Liver (tissue), 9 donors: ENCODE results near the gene TIAM1. TPM values are rescaled to one million over a fixed set of nuclear protein-coding genes. Genes with fewer than 3 reads are reported as not detected.

Experiments used
- DNase-seq: peaks from one replicate; pipeline ENCODE4 v3.0.0-alpha.2; 2017; ENCODE audit warnings: low spot score
- H3K27ac ChIP-seq, 2 donors: one replicate each; pipeline ENCODE4 v1.7.0; 2013; ENCODE audit warnings: inconsistent platforms in 2 of 2, low read length in 2 of 2, control low read depth in 1 of 2, low read depth in 1 of 2, mild to moderate bottlenecking in 1 of 2
- H3K27me3 ChIP-seq, 4 donors: one replicate each; pipeline versions ENCODE4 v1.6.1 to v1.7.0; 2013; ENCODE audit warnings: low read length in 3 of 4, inconsistent platforms in 1 of 4, mild to moderate bottlenecking in 1 of 4, moderate library complexity in 1 of 4; ENCODE audit not compliant: control insufficient read depth in 4 of 4, insufficient read depth in 4 of 4
- H3K36me3 ChIP-seq, 4 donors: one replicate each; pipeline versions ENCODE4 v1.6.1 to v1.7.0; 2013; ENCODE audit warnings: low read length in 3 of 4, mild to moderate bottlenecking in 3 of 4, low read depth in 1 of 4, moderate library complexity in 1 of 4; ENCODE audit not compliant: control insufficient read depth in 4 of 4, insufficient read depth in 3 of 4
- H3K4me1 ChIP-seq, 4 donors: one replicate each; pipeline versions ENCODE4 v1.6.1 to v1.7.0; 2013; ENCODE audit warnings: low read length in 3 of 4, mild to moderate bottlenecking in 3 of 4, moderate library complexity in 1 of 4; ENCODE audit not compliant: control insufficient read depth in 4 of 4, insufficient read depth in 4 of 4
- H3K4me3 ChIP-seq, 3 donors: one replicate each; pipeline versions ENCODE4 v1.6.1 to v1.7.0; 2013; ENCODE audit warnings: low read length in 3 of 3, control low read depth in 1 of 3, low read depth in 1 of 3, mild to moderate bottlenecking in 1 of 3
- H3K9ac ChIP-seq, 2 donors: one replicate each; pipeline ENCODE4 v1.7.0; 2013; ENCODE audit warnings: low read length in 2 of 2, mild to moderate bottlenecking in 2 of 2, moderate library complexity in 2 of 2, control low read depth in 1 of 2, low read depth in 1 of 2
- H3K9me3 ChIP-seq, 4 donors: one replicate each; pipeline versions ENCODE4 v1.6.1 to v1.7.0; 2013; ENCODE audit warnings: low read length in 3 of 4; ENCODE audit not compliant: control insufficient read depth in 4 of 4
- EGR1 ChIP-seq, 2 donors: IDR thresholded peaks; 2 replicates each; pipeline ENCODE4 v1.6.1; 2016 to 2018; ENCODE audit warnings: antibody characterized with exemption in 2 of 2, low read depth in 2 of 2
- FOXA1 ChIP-seq: IDR thresholded peaks from 2 replicates; pipeline ENCODE4 v1.6.1; 2016; ENCODE audit warnings: antibody characterized with exemption
- FOXA2 ChIP-seq: IDR thresholded peaks from 2 replicates; pipeline ENCODE4 v1.6.1; 2016; ENCODE audit warnings: antibody characterized with exemption
- GABPA ChIP-seq, 2 donors: IDR thresholded peaks in 1 of 2; conservative IDR thresholded peaks in 1 of 2; 2 replicates each; pipeline ENCODE4 v1.6.1; 2016; ENCODE audit warnings: antibody characterized with exemption in 2 of 2, mild to moderate bottlenecking in 1 of 2, moderate library complexity in 1 of 2
- HNF4A ChIP-seq, 2 donors: conservative IDR thresholded peaks; 2 replicates each; pipeline ENCODE4 v1.6.1; 2016; ENCODE audit warnings: antibody characterized with exemption in 2 of 2, mild to moderate bottlenecking in 2 of 2
- HNF4G ChIP-seq: IDR thresholded peaks from 2 replicates; pipeline ENCODE4 v1.6.1; 2016; ENCODE audit warnings: antibody characterized with exemption
- JUND ChIP-seq, 2 donors: IDR thresholded peaks; 2 replicates each; pipeline ENCODE4 v1.6.1; 2016; ENCODE audit warnings: antibody characterized with exemption in 2 of 2
- NR2F2 ChIP-seq: IDR thresholded peaks from 2 replicates; pipeline ENCODE4 v1.6.1; 2016; ENCODE audit warnings: antibody characterized with exemption
- RAD21 ChIP-seq, 2 donors: IDR thresholded peaks; 2 replicates each; pipeline ENCODE4 v1.6.1; 2016; ENCODE audit warnings: antibody characterized with exemption in 2 of 2, mild to moderate bottlenecking in 2 of 2
- RXRA ChIP-seq, 2 donors: IDR thresholded peaks; 2 replicates each; pipeline ENCODE4 v1.6.1; 2017 to 2018; ENCODE audit warnings: antibody characterized with exemption in 2 of 2, mild to moderate bottlenecking in 1 of 2
- SP1 ChIP-seq: IDR thresholded peaks from 2 replicates; pipeline ENCODE4 v1.6.1; 2018; ENCODE audit warnings: antibody characterized with exemption, mild to moderate bottlenecking
- TAF1 ChIP-seq: conservative IDR thresholded peaks from 2 replicates; pipeline ENCODE4 v1.6.1; 2016; ENCODE audit warnings: antibody characterized with exemption, mild to moderate bottlenecking
- YY1 ChIP-seq: IDR thresholded peaks from 2 replicates; pipeline ENCODE4 v1.6.1; 2016; ENCODE audit warnings: antibody characterized with exemption, mild to moderate bottlenecking
- WGBS: extraction: QIAGEN DNeasy Blood & Tissue Kit; methylation state at CpG from one replicate; pipeline ENCODE4 v1.1.7; 2013; 5-methylcytosine and 5-hydroxymethylcytosine counted together
- polyA plus RNA-seq, 2 donors: library from polyadenylated mRNA; stranded (reverse) in 1 of 2; unstranded in 1 of 2; fragments of 200-250 nt in 1 of 2; fragments of >200 nt in 1 of 2; fragmentation: Nextera tagmentation in 1 of 2; extraction: Ambion mirVana in 1 of 2; gene quantifications; one replicate each; pipeline versions ENCODE4 v1.2.1 to v1.2.3, GENCODE V29; 2013 to 2015
- total RNA-seq, 2 donors: library from RNA; depleted of rRNA; stranded (reverse); fragments of >200 nt; gene quantifications; one replicate each; pipeline ENCODE4 v1.2.3, GENCODE V29; 2014
- TF ChIP-seq, protein P1 (sequence below): IDR thresholded peaks from 2 replicates; pipeline ENCODE4 v1.6.1; 2016; ENCODE audit warnings: antibody characterized with exemption
- TF ChIP-seq, protein P2 (sequence below): IDR thresholded peaks from 2 replicates; pipeline ENCODE4 v1.6.1; 2016; ENCODE audit warnings: antibody characterized with exemption
- TF ChIP-seq, protein P3 (sequence below): IDR thresholded peaks from 2 replicates; pipeline ENCODE4 v1.6.1; 2016; ENCODE audit warnings: antibody characterized with exemption
- TF ChIP-seq, protein P4 (sequence below): fragments of 150-350 bp; IDR thresholded peaks from 2 replicates; pipeline ENCODE4 v1.5.1; 2017; ENCODE audit warnings: improper control_type of control experiment, low read depth, low read length; ENCODE audit not compliant: missing input control
- TF ChIP-seq, protein P5 (sequence below): IDR thresholded peaks from 2 replicates; pipeline ENCODE4 v1.6.1; 2016; ENCODE audit warnings: antibody characterized with exemption, mild to moderate bottlenecking
- donor health status: healthy.
- donor health status: healthy.
- donor health status: healthy.
- donor health status: healthy.
- donor health status: healthy.

Gene TIAM1
- total and polyA plus RNA-seq, 4 donors = 3.0 to 7.4 (median 4.8) TPM

DNA sequence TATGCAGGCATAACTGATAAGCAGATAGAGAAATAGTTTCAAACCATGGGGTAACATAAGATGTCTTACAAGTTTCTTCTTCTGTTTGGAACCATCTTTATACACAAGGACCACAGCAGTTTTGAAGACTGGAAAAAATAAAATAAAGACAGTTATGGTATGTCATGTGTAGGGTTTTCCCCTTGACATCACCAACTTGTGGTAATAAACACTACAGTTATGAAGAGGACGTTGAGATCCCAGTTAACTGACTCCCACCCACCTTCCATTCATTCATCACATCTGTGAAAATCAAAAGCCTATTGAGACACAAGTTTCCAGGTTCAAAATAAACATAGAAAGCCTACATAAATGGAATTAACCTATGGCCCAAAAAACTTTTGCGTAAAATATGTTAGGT is 213.2 kb downstream of the TIAM1 start:
- DNase-seq = no peak
- Histone ChIP-seq H3K27ac (no peak overlapping the region), H3K9ac (no peak overlapping the region), H3K4me3 (no peak overlapping the region), H3K9me3 (no peaks in the 10 kb centered on the region), H3K27me3 (no peaks in the 10 kb centered on the region), H3K36me3 (peaks cover 0 to 12% (median 5%) of the 10 kb centered on the region in 4 donors), H3K4me1 (peaks cover 0 to 3% (median 0%) of the 10 kb centered on the region in 4 donors)
- TF ChIP-seq TAF1 = no peak
- TF ChIP-seq HNF4A (conservative IDR thresholded peaks at IDR 0.05) = no peak
- no peak for TF ChIP-seq HNF4G
- TF ChIP-seq YY1 = no peak
- TF ChIP-seq, protein P1, sequence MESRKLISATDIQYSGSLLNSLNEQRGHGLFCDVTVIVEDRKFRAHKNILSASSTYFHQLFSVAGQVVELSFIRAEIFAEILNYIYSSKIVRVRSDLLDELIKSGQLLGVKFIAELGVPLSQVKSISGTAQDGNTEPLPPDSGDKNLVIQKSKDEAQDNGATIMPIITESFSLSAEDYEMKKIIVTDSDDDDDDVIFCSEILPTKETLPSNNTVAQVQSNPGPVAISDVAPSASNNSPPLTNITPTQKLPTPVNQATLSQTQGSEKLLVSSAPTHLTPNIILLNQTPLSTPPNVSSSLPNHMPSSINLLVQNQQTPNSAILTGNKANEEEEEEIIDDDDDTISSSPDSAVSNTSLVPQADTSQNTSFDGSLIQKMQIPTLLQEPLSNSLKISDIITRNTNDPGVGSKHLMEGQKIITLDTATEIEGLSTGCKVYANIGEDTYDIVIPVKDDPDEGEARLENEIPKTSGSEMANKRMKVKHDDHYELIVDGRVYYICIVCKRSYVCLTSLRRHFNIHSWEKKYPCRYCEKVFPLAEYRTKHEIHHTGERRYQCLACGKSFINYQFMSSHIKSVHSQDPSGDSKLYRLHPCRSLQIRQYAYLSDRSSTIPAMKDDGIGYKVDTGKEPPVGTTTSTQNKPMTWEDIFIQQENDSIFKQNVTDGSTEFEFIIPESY = no peak
- TF ChIP-seq, protein P2, sequence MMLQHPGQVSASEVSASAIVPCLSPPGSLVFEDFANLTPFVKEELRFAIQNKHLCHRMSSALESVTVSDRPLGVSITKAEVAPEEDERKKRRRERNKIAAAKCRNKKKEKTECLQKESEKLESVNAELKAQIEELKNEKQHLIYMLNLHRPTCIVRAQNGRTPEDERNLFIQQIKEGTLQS = no peak
- no peak for TF ChIP-seq RXRA (IDR thresholded peaks at IDR 0.05)
- TF ChIP-seq JUND (IDR thresholded peaks at IDR 0.05) = no peak
- no peak for TF ChIP-seq NR2F2
- TF ChIP-seq, protein P3, sequence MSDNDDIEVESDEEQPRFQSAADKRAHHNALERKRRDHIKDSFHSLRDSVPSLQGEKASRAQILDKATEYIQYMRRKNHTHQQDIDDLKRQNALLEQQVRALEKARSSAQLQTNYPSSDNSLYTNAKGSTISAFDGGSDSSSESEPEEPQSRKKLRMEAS = no peak
- no peak for TF ChIP-seq RAD21 (IDR thresholded peaks at IDR 0.05)
- TF ChIP-seq, protein P4, sequence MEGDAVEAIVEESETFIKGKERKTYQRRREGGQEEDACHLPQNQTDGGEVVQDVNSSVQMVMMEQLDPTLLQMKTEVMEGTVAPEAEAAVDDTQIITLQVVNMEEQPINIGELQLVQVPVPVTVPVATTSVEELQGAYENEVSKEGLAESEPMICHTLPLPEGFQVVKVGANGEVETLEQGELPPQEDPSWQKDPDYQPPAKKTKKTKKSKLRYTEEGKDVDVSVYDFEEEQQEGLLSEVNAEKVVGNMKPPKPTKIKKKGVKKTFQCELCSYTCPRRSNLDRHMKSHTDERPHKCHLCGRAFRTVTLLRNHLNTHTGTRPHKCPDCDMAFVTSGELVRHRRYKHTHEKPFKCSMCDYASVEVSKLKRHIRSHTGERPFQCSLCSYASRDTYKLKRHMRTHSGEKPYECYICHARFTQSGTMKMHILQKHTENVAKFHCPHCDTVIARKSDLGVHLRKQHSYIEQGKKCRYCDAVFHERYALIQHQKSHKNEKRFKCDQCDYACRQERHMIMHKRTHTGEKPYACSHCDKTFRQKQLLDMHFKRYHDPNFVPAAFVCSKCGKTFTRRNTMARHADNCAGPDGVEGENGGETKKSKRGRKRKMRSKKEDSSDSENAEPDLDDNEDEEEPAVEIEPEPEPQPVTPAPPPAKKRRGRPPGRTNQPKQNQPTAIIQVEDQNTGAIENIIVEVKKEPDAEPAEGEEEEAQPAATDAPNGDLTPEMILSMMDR = no peak
- TF ChIP-seq GABPA (IDR thresholded peaks at IDR 0.05 in 1 of 2, conservative IDR thresholded peaks at IDR 0.05 in 1 of 2) = no peak
- TF ChIP-seq FOXA1 = no peak
- TF ChIP-seq FOXA2 = no peak
- no peak for TF ChIP-seq EGR1 (IDR thresholded peaks at IDR 0.05; ENCODE audit: low read depth in 2 of 2)
- no peak for TF ChIP-seq SP1
- TF ChIP-seq, protein P5, sequence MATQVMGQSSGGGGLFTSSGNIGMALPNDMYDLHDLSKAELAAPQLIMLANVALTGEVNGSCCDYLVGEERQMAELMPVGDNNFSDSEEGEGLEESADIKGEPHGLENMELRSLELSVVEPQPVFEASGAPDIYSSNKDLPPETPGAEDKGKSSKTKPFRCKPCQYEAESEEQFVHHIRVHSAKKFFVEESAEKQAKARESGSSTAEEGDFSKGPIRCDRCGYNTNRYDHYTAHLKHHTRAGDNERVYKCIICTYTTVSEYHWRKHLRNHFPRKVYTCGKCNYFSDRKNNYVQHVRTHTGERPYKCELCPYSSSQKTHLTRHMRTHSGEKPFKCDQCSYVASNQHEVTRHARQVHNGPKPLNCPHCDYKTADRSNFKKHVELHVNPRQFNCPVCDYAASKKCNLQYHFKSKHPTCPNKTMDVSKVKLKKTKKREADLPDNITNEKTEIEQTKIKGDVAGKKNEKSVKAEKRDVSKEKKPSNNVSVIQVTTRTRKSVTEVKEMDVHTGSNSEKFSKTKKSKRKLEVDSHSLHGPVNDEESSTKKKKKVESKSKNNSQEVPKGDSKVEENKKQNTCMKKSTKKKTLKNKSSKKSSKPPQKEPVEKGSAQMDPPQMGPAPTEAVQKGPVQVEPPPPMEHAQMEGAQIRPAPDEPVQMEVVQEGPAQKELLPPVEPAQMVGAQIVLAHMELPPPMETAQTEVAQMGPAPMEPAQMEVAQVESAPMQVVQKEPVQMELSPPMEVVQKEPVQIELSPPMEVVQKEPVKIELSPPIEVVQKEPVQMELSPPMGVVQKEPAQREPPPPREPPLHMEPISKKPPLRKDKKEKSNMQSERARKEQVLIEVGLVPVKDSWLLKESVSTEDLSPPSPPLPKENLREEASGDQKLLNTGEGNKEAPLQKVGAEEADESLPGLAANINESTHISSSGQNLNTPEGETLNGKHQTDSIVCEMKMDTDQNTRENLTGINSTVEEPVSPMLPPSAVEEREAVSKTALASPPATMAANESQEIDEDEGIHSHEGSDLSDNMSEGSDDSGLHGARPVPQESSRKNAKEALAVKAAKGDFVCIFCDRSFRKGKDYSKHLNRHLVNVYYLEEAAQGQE = no peak
- WGBS = 90% methylated on average over 2 of the region's 2 CpGs
